Sciatic nerve (tissue), 2 donors: ENCODE results near the gene SMKR1. TPM values are rescaled to one million over a fixed set of nuclear protein-coding genes. Genes with fewer than 3 reads are reported as not detected.
"Not testable (repeated sequence)": the region's sequence is repeated elsewhere in the genome, so short reads cannot be mapped to it uniquely, and the experiment has no call there.

ENCODE experiments used
- ATAC-seq: fragments of 200-7000 bp; cut with Tn5 transposase; one replicate; pipeline ENCODE4 v1.9.1; 2020; ENCODE audit warnings: mild to moderate bottlenecking, moderate library complexity
- DNase-seq: peaks from one replicate; pipeline ENCODE4 v3.0.0-alpha.2; 2020; ENCODE audit warnings: low spot score
- intact Hi-C: fragments of 100-400 bp; cut with DNase I; formaldehyde crosslinking; loops from one replicate; pipeline ENCODE4 v1.14.2; 2022
- total RNA-seq: library from RNA; stranded (reverse); fragmentation: NEBNext Ultra II Directional; extraction: Animal tissue kit (Norgen Biotek cat#: 25700); gene quantifications from one replicate; pipeline ENCODE4 v1.2.1, GENCODE V29; 2021
- donor health status: DM: no; HTN: no; CAD: no.
- donor health status: DM: no; HTN: no; CAD: no.

The SMKR1 gene
- total RNA-seq, 1 donor from 2014 or later: 0.36 TPM

DNA sequence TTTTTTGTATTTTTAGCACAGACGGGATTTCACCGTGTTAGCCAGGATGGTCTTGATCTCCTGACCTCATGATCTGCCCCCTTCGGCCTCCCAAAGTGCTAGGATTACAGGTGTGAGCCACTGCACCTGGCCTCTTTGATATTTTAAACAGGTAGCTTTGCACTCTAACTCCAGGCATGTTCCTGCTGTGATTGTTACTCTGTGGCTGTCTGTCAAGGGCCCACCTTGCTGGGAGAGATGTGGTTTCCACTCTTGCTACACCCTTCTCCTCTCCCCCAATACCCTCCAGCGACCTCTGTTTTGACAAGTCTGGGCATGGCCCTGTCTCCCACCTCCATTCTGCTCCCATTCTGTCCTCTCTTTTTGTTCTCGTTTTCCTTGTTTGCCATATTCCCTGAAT, 17.1 kb downstream of the SMKR1 start:
- ATAC-seq (no peak), DNase-seq (no peak)
- intact Hi-C loops: no loop called here

DNA sequence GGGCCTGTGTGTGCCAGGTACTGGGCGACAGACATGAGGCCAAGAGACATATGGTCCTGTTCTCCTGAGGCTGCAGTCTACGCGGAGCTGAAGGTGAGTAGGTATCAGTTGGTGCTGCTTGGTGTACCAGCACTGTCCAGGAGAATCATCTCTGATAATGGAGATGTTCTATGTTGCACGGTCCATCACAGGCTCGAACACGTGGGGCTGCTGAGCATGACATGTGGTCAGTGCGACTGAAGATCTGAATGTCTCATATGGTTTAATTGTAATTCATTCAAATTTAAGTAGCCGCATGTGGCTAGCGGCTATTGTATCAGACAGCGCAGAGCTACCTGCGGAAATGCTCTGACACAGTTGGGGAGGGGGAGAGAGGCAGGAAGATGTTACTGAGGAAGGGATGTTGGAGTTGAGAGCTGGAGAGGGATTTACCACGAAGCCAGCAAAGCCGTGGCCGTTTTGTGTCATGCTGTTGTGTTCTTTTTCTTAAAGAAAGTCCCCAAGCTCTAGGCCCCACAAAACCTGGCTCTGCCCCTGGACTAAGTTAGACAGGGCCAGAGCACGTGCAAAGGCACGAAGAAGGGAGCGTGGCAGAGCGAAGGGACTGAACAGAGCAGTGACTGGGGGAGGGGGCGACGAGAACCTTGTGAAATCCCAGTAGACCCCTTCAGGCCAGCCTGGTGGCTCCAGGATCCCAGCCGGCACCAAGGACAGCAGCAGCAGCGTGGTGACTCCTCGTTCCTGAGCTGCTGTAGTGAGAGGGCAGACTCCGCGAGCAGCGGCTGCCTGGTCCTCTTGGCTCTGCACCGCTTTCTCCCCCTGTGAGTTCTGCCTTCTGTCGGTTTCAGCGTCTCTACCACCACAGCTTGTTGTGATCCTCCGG, 20.0 kb downstream of the SMKR1 start:
- no peak for DNase-seq
- intact Hi-C loops: no loop called here
- no peak for ATAC-seq

DNA sequence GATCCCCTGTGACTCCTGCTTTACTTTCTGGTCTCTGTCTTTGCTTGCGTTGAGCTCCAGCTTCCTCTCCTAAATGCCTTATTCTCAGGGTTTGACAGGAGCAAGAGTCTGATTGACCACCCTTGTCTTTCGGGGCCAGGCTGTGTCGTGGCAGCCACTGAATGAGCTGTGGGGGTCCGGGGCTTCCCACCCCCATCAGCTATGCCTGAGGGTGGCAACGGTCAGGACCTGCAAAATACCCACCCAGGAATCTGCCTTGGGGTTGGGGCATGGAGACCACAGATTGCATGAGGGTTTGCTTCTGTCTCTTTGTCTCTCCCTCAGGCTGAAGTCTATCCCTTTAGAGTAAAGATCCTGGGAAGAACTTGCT, 20.6 kb downstream of the SMKR1 start:
- intact Hi-C loops: no loop called here
- DNase-seq (no peak), ATAC-seq (no peak)

DNA sequence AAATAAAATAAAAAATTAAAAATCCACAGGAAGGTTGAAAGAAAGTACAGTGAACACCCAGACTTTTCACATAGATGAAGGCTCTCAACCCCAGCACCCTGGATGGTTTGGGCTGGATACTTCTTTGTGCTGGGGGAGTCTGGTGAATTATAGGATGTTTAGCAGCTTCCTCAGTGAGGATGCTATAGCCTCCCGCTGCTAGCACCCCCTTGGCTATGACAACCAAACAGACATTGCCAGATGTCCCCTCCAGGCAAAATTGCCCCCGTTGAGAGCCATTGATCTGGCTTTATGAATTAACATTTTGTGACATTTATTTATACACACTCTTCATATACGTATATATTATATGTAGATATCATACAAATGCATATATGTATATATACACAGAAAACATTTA, 21.6 kb downstream of the SMKR1 start:
- DNase-seq (no peak), ATAC-seq (no peak)
- intact Hi-C loops: no loop called here

DNA sequence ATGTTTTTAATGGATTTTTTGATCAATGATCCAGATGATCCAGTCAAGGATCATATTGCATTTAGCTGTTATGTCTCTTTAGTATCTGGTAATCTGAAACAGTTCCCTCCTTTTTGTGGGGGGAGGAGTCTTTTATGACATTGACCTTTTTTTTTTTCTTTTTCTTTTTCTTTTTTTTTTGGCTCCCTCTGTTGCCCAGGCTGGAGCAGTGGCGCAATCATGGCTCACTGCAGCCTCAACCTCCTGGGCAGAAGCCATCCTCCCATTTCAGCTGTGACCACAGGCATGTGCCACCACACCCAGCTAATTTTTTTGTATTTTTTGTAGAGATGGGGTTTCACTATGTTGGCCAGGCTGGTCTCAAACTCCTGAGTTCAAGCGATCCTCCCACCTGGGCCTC, 22.1 kb downstream of the SMKR1 start:
- intact Hi-C loops, DNase-seq: not testable (repeated sequence)
- peak; percentile 83 for ATAC-seq

DNA sequence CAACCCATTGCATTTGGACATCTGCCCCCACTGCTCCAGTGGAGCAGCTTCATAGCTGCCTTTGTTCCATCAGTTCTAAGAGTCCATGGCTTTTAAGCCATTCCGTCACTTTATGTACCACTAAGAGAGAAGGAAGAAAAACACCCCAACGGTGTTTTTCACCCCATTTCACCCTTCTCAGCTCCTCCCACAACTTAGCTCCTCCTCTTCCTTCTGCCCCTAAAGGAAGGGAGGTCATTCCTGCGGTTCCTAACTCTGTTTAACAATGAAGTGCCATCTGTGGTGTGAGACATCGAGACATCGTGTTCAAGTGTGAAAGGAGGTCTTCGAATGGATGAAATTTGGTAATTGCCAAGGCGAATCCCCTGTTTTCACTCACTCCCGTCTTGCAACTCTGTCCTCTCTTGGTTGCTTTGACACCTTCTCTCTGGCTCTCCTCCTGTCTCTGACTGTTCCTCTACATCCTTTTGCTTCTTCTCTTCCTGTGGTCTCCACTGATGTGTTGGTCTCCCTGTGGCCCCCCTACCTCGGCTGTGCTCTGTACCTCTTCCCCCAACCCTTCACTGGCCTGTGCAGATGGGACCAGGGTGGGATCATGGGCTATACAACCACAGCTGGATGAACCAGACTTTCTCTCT, 23.0 kb downstream of the SMKR1 start:
- intact Hi-C loops: no loop called here
- no peak for DNase-seq
- ATAC-seq: no peak

DNA sequence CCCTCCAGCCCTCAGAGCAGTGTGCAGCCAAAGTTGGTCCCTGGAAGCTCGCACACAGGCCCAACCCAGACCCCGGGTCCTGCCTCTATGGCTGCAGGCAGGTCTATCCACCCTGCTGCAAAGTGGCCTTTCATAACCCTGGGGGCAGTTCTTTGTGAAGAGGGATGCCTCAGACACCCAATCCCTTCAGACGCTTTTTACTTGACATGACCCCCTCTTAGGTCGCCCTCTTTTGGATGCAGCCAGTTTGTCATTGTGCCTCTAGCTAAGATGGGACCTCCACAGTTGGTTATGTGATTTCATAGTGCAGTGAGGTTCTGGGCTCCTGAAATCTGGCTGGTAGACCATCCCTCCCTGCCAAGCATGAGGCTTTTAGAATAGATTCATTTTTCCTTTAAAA, 27.3 kb downstream of the SMKR1 start:
- intact Hi-C loops: no loop called here
- no peak for ATAC-seq
- DNase-seq: no peak

DNA sequence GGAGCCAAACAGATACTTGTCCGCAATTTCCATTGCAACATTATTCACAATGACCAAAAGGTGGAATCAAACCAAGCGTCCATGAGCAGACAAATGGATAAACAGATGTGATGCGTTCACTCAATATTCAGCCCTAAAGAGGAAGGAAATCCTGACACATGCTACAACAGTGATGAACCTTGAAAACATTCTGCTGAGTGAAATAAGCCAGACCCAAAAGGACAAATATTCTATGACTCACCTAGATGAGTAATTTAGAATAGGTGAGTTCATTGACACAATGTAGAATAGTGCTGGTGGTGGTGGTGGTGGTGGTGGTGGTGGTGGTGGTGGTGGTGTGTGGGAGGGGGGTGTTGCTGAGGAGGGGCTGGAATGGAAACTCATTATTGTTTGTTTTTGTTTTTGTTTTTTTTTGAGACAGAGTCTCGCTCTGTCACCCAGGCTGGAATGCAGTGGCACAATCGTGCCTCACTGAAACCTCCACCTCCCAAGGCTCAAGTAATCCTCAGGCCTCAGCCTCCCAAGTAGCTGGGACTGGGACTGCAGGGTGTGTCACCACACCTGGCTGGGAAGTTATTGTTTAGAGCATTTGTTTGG, 28.6 kb downstream of the SMKR1 start:
- intact Hi-C loops: no loop called here
- ATAC-seq (no peak), DNase-seq (no peak)

DNA sequence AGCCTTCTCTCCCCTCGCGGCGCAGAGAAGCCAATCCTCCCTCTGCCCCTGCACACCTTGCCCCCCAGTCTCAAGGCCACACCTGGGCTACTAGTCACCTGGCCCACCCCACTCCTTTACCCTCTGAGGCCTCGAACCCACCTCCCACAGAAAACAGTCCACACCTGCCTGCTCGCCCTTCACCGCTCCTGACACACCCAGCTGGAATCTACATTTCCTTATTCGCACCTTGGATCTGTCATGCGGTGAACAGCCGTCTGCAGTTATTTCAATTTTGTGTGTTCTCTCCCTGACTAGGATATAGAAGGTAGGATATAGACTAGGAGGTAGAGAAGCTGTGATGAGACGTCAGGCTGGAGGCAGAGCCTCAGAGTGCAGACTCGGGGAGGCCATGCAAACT, 29.4 kb downstream of the SMKR1 start:
- no peak for ATAC-seq
- no peak for DNase-seq
- intact Hi-C loops: no loop called here

DNA sequence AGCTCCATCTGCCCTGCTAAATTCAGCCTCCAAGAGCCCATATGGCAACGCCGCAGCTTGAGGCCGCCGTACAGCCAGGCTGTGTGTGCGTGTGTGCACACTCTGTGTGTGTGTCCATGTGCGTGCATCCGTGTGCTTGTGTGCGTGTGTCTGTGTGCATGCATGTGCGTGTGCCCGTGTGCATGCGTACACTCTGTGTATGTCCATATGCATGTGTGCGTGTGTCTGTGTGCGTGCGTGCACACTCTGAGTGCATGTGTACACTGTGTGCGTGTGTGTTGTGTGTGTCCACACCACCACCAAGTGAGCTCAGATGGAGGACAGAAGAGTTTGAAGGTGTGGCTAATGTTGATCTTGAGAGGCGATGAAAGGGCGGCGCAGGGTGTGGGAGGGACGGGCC, 30.0 kb downstream of the SMKR1 start:
- intact Hi-C loops: no loop called here
- no peak for DNase-seq
- no peak for ATAC-seq

DNA sequence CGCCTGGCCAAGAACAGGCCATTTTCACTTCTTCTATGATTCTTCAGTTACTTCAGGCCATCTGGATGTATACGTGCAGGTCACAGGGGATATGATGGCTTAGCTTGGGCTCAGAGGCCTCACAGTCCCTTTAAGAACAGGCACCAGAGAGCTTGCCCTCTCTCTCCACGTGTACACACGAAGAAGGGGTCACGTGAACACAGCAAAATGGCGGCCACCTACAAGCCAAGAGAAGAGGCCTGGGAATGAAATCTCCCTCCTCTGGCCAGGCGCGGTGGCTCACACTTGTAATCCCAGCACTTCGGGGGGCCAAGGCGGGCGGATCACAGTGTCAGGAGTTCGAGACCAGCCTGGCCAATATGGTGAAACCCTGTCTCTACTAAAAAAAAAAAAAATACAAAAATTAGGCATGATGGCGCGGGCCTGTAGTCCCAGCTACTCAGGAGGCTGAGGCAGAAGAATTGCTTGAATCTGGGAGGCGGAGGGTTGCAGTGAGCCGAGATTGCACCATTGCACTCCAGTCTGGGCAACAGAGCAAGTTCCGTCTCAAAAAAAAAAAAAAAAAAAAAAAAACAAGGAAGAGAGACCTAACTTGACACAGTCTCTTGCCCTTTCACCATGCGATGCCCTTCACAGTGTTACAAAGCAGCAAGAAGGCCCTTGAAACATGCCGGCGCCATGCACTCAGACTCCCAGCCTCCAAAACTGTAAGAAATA, 32.4 kb downstream of the SMKR1 start:
- intact Hi-C loops, ATAC-seq, DNase-seq: not testable (repeated sequence)

DNA sequence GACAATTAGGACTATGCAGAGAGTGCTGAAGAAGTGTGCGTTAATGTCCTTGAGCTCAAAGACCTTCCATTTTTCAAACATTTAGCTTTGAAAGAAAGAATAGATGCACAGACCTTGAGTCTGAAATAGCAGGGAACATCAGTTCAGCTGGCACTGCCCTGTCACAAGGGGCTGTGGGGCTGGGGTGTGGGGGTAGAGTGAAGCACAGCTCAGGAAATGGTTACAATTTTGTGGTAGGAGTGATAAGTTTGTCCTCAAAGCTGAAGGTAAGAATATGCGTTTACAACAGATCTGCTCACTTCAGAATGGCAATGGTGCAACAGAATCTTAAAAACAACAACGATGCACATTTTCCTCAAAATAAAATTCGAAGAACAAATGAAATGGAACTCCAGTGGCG, 33.6 kb downstream of the SMKR1 start:
- intact Hi-C loops: no loop called here
- ATAC-seq (no peak), DNase-seq (no peak)

DNA sequence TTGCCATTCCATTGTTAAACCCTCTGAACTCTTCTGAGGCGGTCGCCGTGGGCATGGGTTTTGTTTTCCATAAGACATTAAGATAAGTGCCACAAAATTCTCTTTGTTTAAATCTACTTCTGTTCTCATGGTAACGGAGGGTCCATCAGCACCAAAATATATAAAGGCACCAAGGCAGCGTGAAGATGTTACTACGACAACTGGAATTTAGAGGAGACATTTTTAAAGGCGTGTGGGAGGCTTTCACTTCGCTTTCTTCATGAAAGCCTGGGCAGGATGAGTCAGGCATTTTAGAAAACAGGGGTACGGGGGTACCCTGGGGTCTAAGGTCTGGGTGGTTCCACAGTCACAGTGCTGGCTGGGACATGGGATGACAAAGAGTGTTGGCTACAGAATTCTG, 34.0 kb downstream of the SMKR1 start:
- intact Hi-C loops: no loop called here
- no peak for ATAC-seq

DNA sequence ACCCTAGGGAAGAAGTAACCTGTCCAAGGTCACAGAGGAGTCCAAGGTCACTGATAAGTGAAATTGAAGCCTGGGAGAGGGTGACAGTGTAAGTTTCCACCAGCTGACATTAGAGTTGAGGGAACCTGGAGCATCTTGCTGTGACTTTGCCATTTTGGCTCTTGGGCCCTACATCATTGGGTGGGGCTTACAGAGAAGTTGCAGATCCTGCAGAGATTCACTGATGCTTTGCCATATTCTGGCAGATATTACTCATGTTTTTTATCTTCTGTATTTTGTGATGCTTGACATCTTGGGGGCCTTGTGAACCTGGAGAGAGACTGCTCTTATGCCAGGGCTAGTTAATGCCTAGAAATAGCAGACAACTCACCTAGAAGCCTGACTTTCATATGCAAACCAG, 36.5 kb downstream of the SMKR1 start:
- ATAC-seq: no peak
- DNase-seq: no peak
- intact Hi-C loops: no loop called here

More for the DNA sequence above, 34.0 kb downstream of the SMKR1 start:
- no peak for DNase-seq

DNA sequence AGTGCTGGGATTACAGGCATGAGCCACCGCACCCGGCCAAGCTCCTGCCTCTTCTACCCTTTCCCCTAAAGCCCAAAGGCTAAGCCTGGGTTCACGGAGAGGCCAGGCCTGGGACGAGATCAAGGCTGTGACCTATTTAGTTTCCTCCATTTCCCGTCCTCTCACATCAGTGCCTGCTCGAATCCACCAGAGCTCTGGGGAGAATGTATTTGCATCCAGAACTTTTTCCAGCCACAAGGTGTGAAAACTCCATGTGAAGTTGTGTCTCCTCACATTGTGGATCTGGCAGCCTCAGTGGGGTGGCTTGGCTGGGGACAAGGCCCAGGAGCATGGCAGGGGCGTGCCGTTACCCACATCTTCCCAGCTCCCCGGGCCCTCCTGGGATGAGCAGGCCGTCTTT, 38.0 kb downstream of the SMKR1 start:
- no peak for DNase-seq
- no peak for ATAC-seq
- intact Hi-C loops: no loop called here

DNA sequence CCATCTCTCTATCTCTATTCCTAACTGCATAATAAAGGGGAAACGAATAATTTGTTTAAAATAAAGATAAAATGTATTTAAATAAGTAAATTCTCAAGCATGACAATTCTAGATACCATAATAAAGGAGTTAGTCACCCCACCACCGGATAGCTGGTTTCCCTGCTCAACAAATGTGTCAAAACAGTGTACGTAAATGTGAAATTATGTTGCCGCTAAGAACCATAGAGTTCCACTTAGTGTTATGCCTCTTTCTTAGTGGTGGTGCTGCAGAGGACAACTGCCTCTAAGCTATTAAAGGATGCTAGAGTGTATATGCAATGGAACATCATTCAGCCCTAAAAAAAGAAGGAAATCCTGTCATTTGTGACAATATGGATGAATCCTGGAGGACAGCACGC, 42.4 kb downstream of the SMKR1 start:
- DNase-seq (no peak), ATAC-seq (no peak)
- intact Hi-C loops: no loop called here

DNA sequence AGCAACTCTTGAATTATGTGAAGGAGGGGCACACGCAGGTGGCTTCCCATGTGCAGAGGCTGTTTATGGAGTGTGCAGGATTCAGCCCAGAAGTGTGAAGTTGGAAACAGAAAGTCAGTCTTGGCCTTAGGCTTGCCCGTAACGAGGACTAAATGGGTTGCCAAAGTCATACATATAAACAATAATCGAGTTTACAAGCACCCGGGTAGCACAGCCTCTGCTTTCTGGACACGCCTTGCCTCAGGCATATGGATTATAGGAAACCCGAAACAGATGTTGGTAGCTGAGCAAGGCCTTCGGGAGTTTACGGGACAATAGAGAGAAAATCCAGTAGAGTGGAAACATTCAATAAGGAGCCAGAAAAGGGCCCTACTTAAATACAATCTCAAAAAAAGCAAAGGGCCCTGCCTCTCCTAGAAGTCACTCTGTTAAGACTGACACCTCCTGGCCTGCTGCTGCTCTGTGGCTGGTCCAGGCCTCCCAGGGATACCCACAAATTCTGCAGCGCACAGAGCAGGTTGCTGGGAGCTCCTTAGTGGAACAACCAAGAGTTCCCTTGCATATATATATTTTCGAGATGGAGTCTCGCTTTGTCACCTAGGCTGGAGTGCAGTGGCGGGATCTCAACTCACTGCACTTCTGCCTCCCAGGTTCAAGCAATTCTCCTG, 48.5 kb downstream of the SMKR1 start:
- intact Hi-C loops: no loop called here
- DNase-seq: no peak
- ATAC-seq: no peak

DNA sequence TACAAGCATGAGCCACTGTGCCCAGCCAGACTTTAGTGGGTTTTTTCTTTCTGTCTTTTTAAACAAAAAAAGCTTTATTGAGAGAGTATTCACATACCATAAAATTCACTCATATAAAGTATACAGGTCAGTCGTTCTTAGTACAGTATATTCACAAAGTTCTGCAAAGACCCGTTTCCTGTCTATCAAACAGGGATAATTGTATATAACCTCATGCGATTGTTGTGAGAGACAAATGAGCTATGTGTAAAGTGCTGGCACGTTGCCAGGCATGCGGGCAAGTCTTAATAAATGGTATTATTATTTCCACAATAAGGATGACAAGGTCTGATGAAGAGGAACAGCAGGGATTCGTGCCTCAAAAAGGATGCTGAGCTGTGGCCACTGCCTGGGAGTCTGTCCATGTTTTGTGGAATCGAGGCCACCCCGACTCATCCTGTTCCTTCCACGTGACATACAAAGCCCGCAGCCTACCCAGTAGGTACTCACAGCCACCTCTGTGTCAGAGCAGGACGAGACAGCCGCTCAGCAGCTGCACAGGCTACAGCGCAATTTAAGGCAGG, 51.6 kb downstream of the SMKR1 start:
- intact Hi-C loops: no loop called here
- DNase-seq (no peak), ATAC-seq (no peak)

DNA sequence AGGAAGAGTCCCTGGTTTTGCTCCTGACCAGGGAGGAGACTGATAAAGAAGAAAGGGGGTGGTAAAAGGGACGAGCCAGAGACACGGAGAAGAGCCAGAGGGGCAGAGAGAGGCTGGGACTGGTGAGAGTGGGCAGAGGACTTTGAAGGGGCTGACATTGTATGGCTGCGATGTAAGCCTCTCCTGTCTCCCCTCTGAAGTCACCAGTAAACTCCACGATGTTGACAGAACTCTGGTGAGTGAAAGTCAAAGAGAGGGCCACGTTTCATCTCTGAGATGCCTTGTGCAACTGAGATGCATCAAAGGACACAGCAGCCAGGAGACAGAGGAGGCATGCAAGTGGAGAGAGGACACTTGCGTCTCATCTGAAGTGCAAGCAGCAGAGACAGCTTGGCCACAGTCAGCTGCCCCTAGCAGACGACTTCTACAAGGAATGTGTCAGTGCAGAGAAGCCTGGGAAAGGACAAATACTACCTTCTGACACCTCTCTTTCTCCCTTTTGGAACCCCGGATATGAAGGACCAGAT, 54.3 kb downstream of the SMKR1 start:
- ATAC-seq (no peak), DNase-seq (peak; percentile 4)
- intact Hi-C loops: no loop called here
